Stomach (tissue), 8 donors: ENCODE measurements around the gene FAM90A26. TPM values are rescaled to one million over a fixed set of nuclear protein-coding genes. Genes with fewer than 3 reads are reported as not detected.

Experiments
- polyA plus RNA-seq, 3 donors: library from polyadenylated mRNA; stranded (reverse); fragments of 200-250 nt; gene quantifications; one replicate each; pipeline ENCODE4 v1.2.3, GENCODE V29; 2013
- total RNA-seq, 5 donors: library from RNA; depleted of rRNA; stranded (reverse); fragments of >200 nt; gene quantifications; one replicate each; pipeline versions ENCODE4 v1.1.0 to v1.2.3, GENCODE V29; 2014 to 2016
- donor health status: healthy with polysubstance abuse.
- donor health status: Bipolar disorder and iron deficiency.
- donor health status: healthy.

FAM90A26 gene
- total and polyA plus RNA-seq, 8 donors: not detected

Other genes with a start within 250 kb of the FAM90A26 start
- gene USP17L10, start 40.2 kb downstream of the FAM90A26 start, total RNA-seq: not detected
- not detected for gene USP17L10, start 40.2 kb downstream of the FAM90A26 start, polyA plus RNA-seq
- not detected for gene USP17L11, start 45.0 kb downstream of the FAM90A26 start, total RNA-seq
- not detected for gene USP17L11, start 45.0 kb downstream of the FAM90A26 start, polyA plus RNA-seq
- not detected for gene USP17L12, start 49.7 kb downstream of the FAM90A26 start, total RNA-seq
- not detected for gene USP17L12, start 49.7 kb downstream of the FAM90A26 start, polyA plus RNA-seq
- gene USP17L13, start 54.5 kb downstream of the FAM90A26 start, total RNA-seq: not detected
- not detected for gene USP17L13, start 54.5 kb downstream of the FAM90A26 start, polyA plus RNA-seq
- gene USP17L15, start 64.0 kb downstream of the FAM90A26 start, total RNA-seq: not detected
- not detected for gene USP17L15, start 64.0 kb downstream of the FAM90A26 start, polyA plus RNA-seq
- not detected for gene USP17L17, start 73.5 kb downstream of the FAM90A26 start, total RNA-seq
- gene USP17L17, start 73.5 kb downstream of the FAM90A26 start, polyA plus RNA-seq: not detected
- not detected for gene USP17L18, start 78.2 kb downstream of the FAM90A26 start, total RNA-seq
- gene USP17L18, start 78.2 kb downstream of the FAM90A26 start, polyA plus RNA-seq: not detected
- gene USP17L19, start 83.0 kb downstream of the FAM90A26 start, total RNA-seq: not detected
- not detected for gene USP17L19, start 83.0 kb downstream of the FAM90A26 start, polyA plus RNA-seq
- not detected for gene USP17L20, start 87.7 kb downstream of the FAM90A26 start, total RNA-seq
- not detected for gene USP17L20, start 87.7 kb downstream of the FAM90A26 start, polyA plus RNA-seq
- gene USP17L21, start 92.5 kb downstream of the FAM90A26 start, total RNA-seq: not detected
- not detected for gene USP17L21, start 92.5 kb downstream of the FAM90A26 start, polyA plus RNA-seq
- not detected for gene USP17L22, start 97.2 kb downstream of the FAM90A26 start, total RNA-seq
- not detected for gene USP17L22, start 97.2 kb downstream of the FAM90A26 start, polyA plus RNA-seq
- not detected for gene USP17L24, start 154.8 kb downstream of the FAM90A26 start, total RNA-seq
- not detected for gene USP17L24, start 154.8 kb downstream of the FAM90A26 start, polyA plus RNA-seq
- gene USP17L25, start 159.5 kb downstream of the FAM90A26 start, total RNA-seq: not detected
- gene USP17L25, start 159.5 kb downstream of the FAM90A26 start, polyA plus RNA-seq: not detected
- not detected for gene USP17L26, start 164.2 kb downstream of the FAM90A26 start, total RNA-seq
- gene USP17L26, start 164.2 kb downstream of the FAM90A26 start, polyA plus RNA-seq: not detected
- gene USP17L5, start 169.0 kb downstream of the FAM90A26 start, total RNA-seq: not detected
- gene USP17L5, start 169.0 kb downstream of the FAM90A26 start, polyA plus RNA-seq: not detected
- gene USP17L27, start 173.7 kb downstream of the FAM90A26 start, total RNA-seq: not detected
- gene USP17L27, start 173.7 kb downstream of the FAM90A26 start, polyA plus RNA-seq: not detected
- not detected for gene USP17L28, start 178.5 kb downstream of the FAM90A26 start, total RNA-seq
- gene USP17L28, start 178.5 kb downstream of the FAM90A26 start, polyA plus RNA-seq: not detected
- gene USP17L29, start 183.2 kb downstream of the FAM90A26 start, total RNA-seq: not detected
- gene USP17L29, start 183.2 kb downstream of the FAM90A26 start, polyA plus RNA-seq: not detected
- not detected for gene USP17L30, start 192.7 kb downstream of the FAM90A26 start, total RNA-seq
- gene USP17L30, start 192.7 kb downstream of the FAM90A26 start, polyA plus RNA-seq: not detected